ENCODE data around the gene POTEB2. TPM values are rescaled to one million over a fixed set of nuclear protein-coding genes. Genes with fewer than 3 reads are reported as not detected.
"Not testable (repeated sequence)": the region's sequence is repeated elsewhere in the genome, so short reads cannot be mapped to it uniquely, and the experiment has no call there.

The POTEB2 gene
- polyA plus RNA-seq (2011; rRNA removed): not detected in 2 replicates
- polyA minus RNA-seq (2011; rRNA and poly(A)+ RNA removed): not detected in 2 replicates

DNA sequence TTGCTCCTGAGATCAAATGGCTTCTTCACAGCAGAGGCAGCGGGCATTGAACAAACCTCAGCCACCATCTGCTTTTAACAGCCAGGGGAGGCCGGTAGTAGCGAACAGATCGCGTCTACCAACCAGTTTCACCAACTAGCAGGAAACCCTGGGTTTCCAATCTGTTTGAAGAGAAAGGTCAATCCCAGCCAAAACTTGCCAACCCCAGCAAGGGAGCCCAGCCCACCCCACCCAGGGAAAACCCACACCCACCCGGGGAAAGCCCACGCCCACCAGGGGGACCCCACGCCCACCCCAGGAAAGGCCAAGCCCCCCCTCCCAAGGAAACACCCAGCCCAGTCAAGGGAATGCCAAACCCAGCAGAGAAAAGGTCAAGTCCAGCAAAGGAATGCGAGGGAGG, at the start of gene POTEB2:
Gene POTEB2 (minus strand): TSS at position 101 of the 400 bp plus-strand sequence. CDS start 33 bp downstream, at position 68.
- H3K27ac ChIP-seq (ENCODE audit: low read depth, low read length); H3K9me3 ChIP-seq (ENCODE audit: control insufficient read depth, insufficient read depth, low read length); H3K4me3 ChIP-seq (ENCODE audit: low read depth, low read length); CTCF ChIA-PET; DNase-seq (ENCODE audit: low read depth, low spot score); POLR2A ChIA-PET; H3K27me3 ChIP-seq (ENCODE audit: control insufficient read depth, insufficient read depth, low read length): not testable (repeated sequence)

DNA sequence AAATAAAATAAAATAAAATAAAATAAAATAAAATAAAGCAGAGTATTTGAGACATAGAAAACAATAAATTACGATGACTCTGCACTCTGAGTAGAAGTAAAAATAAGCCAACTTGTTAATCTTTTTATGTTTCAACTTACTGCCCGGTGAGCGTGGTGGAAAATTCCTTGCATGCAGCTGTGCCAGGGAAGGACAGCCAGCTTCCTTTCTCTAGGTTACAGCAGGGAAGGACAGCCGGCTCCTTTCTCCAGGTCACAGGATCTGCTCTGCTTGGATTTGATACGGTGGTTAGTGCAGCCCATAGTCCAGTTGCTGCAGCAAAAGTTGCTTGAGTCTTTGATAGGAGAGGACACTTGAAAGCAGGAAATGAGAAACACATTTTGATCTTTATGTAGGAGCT, 13.8 kb upstream of the POTEB2 start:
- POLR2A ChIA-PET; CTCF ChIA-PET; DNase-seq (ENCODE audit: low read depth, low spot score): not testable (repeated sequence)

DNA sequence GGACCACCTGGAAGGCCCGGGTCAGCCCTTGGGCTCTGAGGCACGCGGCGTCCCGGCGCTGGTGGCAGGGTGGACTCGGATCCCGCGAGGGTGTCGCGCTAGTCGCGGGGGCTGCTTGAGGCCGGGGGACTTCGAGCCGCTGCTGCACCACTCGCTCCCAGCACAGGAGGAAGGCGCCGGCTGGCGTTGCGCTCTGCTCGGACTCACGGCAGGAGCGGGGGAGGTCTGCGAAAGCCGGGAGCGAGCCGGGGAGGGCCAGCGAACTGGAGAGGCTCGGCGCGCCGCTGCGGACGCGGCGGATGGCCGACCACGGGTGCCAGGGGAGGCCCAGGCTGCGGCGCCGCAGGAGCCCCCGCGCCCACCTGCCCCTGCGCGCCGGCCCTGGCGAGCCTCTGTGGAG, 12.3 kb upstream of the POTEB2 start:
- CTCF ChIA-PET; DNase-seq (ENCODE audit: low read depth, low spot score); H3K27me3 ChIP-seq (ENCODE audit: control insufficient read depth, insufficient read depth, low read length): not testable (repeated sequence)

More for the DNA sequence above, 13.8 kb upstream of the POTEB2 start:
- H3K27me3 ChIP-seq (ENCODE audit: control insufficient read depth, insufficient read depth, low read length); H3K27ac ChIP-seq (ENCODE audit: low read depth, low read length); H3K9me3 ChIP-seq (ENCODE audit: control insufficient read depth, insufficient read depth, low read length); H3K4me3 ChIP-seq (ENCODE audit: low read depth, low read length): not testable (repeated sequence)

DNA sequence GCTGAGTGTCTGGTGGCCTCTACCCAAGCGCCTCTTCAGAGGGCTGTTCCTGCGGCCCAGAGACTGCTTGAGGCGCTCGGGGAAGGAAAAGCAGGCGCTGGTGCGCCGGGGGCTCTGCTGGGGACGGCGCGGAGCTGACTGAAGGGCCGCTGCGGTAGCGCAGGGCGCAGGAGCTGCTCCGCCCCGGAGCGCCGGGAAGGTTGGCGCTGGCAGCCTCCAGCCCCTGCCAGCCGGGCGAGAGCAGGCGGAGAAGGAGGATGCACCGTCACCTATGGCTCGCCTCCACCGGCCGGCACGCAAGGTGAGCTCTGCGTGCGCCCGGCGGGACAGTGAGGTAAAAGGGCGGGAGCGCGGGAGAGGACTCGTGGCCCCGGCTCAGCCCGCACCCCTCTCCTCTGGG, 11.7 kb upstream of the POTEB2 start:
- DNase-seq (ENCODE audit: low read depth, low spot score); H3K9me3 ChIP-seq (ENCODE audit: control insufficient read depth, insufficient read depth, low read length); CTCF ChIA-PET; H3K27ac ChIP-seq (ENCODE audit: low read depth, low read length); H3K27me3 ChIP-seq (ENCODE audit: control insufficient read depth, insufficient read depth, low read length); H3K4me3 ChIP-seq (ENCODE audit: low read depth, low read length); POLR2A ChIA-PET: not testable (repeated sequence)

More for the DNA sequence above, 12.3 kb upstream of the POTEB2 start:
- POLR2A ChIA-PET; H3K4me3 ChIP-seq (ENCODE audit: low read depth, low read length); H3K9me3 ChIP-seq (ENCODE audit: control insufficient read depth, insufficient read depth, low read length); H3K27ac ChIP-seq (ENCODE audit: low read depth, low read length): not testable (repeated sequence)

Small RNA genes within 50 kb of the gene (small RNA-seq; reads per million reads assigned to genes)
- gene AC012414.2 (ENCODE audit: insufficient read length, low read depth) (not detected), gene MIR3118-2 (ENCODE audit: insufficient read length, low read depth) (not detected), gene RNU6-749P (ENCODE audit: insufficient read length, low read depth) (not detected), gene ZNF519P2 (ENCODE audit: insufficient read length, low read depth) (not detected)

Data from AG04450 (cell line).